Measurements from ENCODE around the gene SLC6A1. TPM values are rescaled to one million over a fixed set of nuclear protein-coding genes. Genes with fewer than 3 reads are reported as not detected.

SLC6A1 gene
- total RNA-seq, 1 experiment from 2014 or later, result not detected

DNA sequence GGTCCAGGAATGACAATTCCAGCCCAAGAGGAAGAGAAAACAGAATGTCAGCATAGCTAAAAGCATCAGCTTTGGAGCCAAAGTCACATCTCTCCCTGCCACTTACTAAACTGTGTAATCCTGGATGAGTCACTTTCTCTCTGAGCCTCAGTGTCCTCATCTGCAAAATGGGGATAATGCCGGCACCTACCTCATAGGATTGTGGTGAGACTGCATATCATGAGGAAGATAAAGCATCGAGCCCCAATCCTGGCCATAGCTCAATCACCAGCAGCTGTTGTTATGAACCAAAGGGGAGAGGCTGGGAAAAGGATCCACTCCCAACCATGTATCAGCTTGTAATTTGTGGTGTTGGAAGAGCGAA lies 9.1 kb downstream of the SLC6A1 start:
- no peaks in the 10 kb centered on the region for H3K9me3 Mint-ChIP-seq
- TF ChIP-seq, protein P1, sequence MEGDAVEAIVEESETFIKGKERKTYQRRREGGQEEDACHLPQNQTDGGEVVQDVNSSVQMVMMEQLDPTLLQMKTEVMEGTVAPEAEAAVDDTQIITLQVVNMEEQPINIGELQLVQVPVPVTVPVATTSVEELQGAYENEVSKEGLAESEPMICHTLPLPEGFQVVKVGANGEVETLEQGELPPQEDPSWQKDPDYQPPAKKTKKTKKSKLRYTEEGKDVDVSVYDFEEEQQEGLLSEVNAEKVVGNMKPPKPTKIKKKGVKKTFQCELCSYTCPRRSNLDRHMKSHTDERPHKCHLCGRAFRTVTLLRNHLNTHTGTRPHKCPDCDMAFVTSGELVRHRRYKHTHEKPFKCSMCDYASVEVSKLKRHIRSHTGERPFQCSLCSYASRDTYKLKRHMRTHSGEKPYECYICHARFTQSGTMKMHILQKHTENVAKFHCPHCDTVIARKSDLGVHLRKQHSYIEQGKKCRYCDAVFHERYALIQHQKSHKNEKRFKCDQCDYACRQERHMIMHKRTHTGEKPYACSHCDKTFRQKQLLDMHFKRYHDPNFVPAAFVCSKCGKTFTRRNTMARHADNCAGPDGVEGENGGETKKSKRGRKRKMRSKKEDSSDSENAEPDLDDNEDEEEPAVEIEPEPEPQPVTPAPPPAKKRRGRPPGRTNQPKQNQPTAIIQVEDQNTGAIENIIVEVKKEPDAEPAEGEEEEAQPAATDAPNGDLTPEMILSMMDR (conservative IDR thresholded peaks at IDR 0.05), result no peak
- Histone ChIP-seq H3K4ac (ENCODE audit: low read depth, low read length) (no peak overlapping the region), H3K14ac (ENCODE audit: insufficient read depth, low read length) (no peak overlapping the region), H3K9me3 (ENCODE audit: control insufficient read depth, low read depth, low read length) (no peaks in the 10 kb centered on the region), H2BK5ac (ENCODE audit: insufficient read length, low read length) (no peak overlapping the region), H2BK120ac (ENCODE audit: low read depth, low read length, poor library complexity, severe bottlenecking) (no peak overlapping the region), H3K79me2 (ENCODE audit: insufficient read depth, low read length) (no peaks in the 10 kb centered on the region), H3K4me2 (ENCODE audit: insufficient read depth, insufficient read length, low read length) (no peak overlapping the region), H3K23ac (ENCODE audit: insufficient read length, low read depth, low read length) (no peak overlapping the region), H3K56ac (ENCODE audit: insufficient read length, low read depth, low read length) (no peak overlapping the region), H3T11ph (ENCODE audit: low read length) (no peak overlapping the region), H4K20me1 (ENCODE audit: control insufficient read depth, insufficient read depth, insufficient read length) (no peaks in the 10 kb centered on the region), H3K79me1 (ENCODE audit: insufficient read depth, low read depth, low read length, poor library complexity, severe bottlenecking) (no peaks in the 10 kb centered on the region), H3K18ac (ENCODE audit: insufficient read length, low read depth, low read length) (no peak overlapping the region), H2BK20ac (ENCODE audit: low read depth, low read length, poor library complexity, severe bottlenecking) (no peak overlapping the region), H3K27ac (ENCODE audit: insufficient read length, low read depth, low read length) (no peak overlapping the region), H3K27me3 (ENCODE audit: insufficient read depth, low read length) (no peaks in the 10 kb centered on the region), H3K9ac (ENCODE audit: extremely low read depth, insufficient read length, low read length) (no peak overlapping the region), H4K5ac (ENCODE audit: insufficient read length, low read depth, low read length) (no peak overlapping the region), H2AK5ac (ENCODE audit: insufficient read length, low read length) (no peak overlapping the region), H3K23me2 (ENCODE audit: insufficient read length, low read depth, low read length, poor library complexity, severe bottlenecking) (no peaks in the 10 kb centered on the region), H2BK12ac (ENCODE audit: insufficient read length, low read depth, low read length) (no peak overlapping the region), H4K8ac (replicated peaks; ENCODE audit: insufficient read length, low read depth, low read length) (no peak overlapping the region), H3K4me1 (ENCODE audit: insufficient read depth, low read length) (no peaks in the 10 kb centered on the region), H4K91ac (ENCODE audit: insufficient read length, low read depth, low read length) (no peak overlapping the region), H2AFZ (ENCODE audit: low read length) (no peak overlapping the region), H2BK15ac (ENCODE audit: low read depth, low read length) (no peak overlapping the region)
- DNase-seq, result no peak
- no peak overlapping the region for H3K4me3 Mint-ChIP-seq
- peaks cover 53% of the 10 kb centered on the region for H3K27me3 Mint-ChIP-seq (ENCODE audit: low read depth)
- WGBS (ENCODE audit: extremely low coverage, insufficient read length, low lambda C conversion rate), result no CpG with 5 or more reads among the region's 3 CpGs
- no peak overlapping the region for H3K27ac Mint-ChIP-seq
- H3K36me3 Mint-ChIP-seq (ENCODE audit: insufficient read depth in 1 of 3, low read depth in 3 of 3), result no peaks in the 10 kb centered on the region
- H3K4me1 Mint-ChIP-seq, result peaks cover 0 to 6% of the 10 kb centered on the region in 2 experiments; a peak in 3 of 4 replicates
